Caco-2 (cell line): ENCODE measurements around the gene FAM180A. TPM values are rescaled to one million over a fixed set of nuclear protein-coding genes. Genes with fewer than 3 reads are reported as not detected.

ENCODE experiments used
- BruUV-seq: library from RNA; stranded (reverse); fragments of 400-500 nt; replicated peaks from 2 replicates; lab custom pipeline; 2021; lab: Mats Ljungman, UMichigan
- CTCF ChIA-PET: fragments of 300-600 bp; sonication (Branson Sonifier 250); formaldehyde crosslinking; loops from one replicate; lab custom pipeline; 2022; ENCODE audit warnings: antibody characterized with exemption; lab: Charles Lee
- POLR2A ChIA-PET: fragments of 300-600 bp; sonication (Branson Sonifier 250); formaldehyde crosslinking; loops from one replicate; lab custom pipeline; 2022; ENCODE audit warnings: antibody characterized with exemption; lab: Charles Lee
- DNase-seq, 2 experiments: peaks; one replicate each; pipeline versions ENCODE4 v3.0.0 to v3.0.0-alpha.2; 2020 to 2022
- H3K27me3 ChIP-seq: replicated peaks from 2 replicates; pipeline ENCODE4 v1.6.0; 2011; ENCODE audit warnings: low read length; ENCODE audit not compliant: control insufficient read depth, insufficient read depth
- H3K36me3 ChIP-seq: 2 replicates; pipeline ENCODE4 v1.5.1; 2011; ENCODE audit warnings: low read length; ENCODE audit not compliant: control insufficient read depth, insufficient read depth
- H3K4me1 ChIP-seq: fragments of 250-450 bp; sonication (Bioruptor Pico); 2 replicates; pipeline ENCODE4 v1.5.1; 2020; ENCODE audit warnings: mild to moderate bottlenecking
- H3K4me3 ChIP-seq: 2 replicates; pipeline ENCODE4 v1.5.1; 2011; ENCODE audit warnings: low read depth, mild to moderate bottlenecking, control low read depth, low read length
- H3K9me3 ChIP-seq: fragments of 250-450 bp; sonication (Bioruptor Pico); 2 replicates; pipeline ENCODE4 v1.5.1; 2020; ENCODE audit warnings: mild to moderate bottlenecking, moderate library complexity
- H3K27ac Mint-ChIP-seq: one replicate; pipeline ENCODE4 v1.8.0; 2022; ENCODE audit warnings: mixed read lengths; ENCODE audit not compliant: unreplicated experiment
- H3K27me3 Mint-ChIP-seq: one replicate; pipeline ENCODE4 v1.8.0; 2022; ENCODE audit warnings: mixed read lengths; ENCODE audit not compliant: insufficient read depth, unreplicated experiment
- H3K36me3 Mint-ChIP-seq: one replicate; pipeline ENCODE4 v1.8.0; 2022; ENCODE audit warnings: mild to moderate bottlenecking, mixed read lengths; ENCODE audit not compliant: insufficient read depth, unreplicated experiment
- H3K4me1 Mint-ChIP-seq: one replicate; pipeline ENCODE4 v1.8.0; 2022; ENCODE audit warnings: low read depth, mixed read lengths; ENCODE audit not compliant: unreplicated experiment
- H3K4me3 Mint-ChIP-seq: one replicate; pipeline ENCODE4 v1.8.0; 2022; ENCODE audit warnings: mild to moderate bottlenecking, moderate library complexity, mixed read lengths; ENCODE audit not compliant: unreplicated experiment
- H3K9me3 Mint-ChIP-seq: one replicate; pipeline ENCODE4 v1.8.0; 2022; ENCODE audit warnings: mixed read lengths; ENCODE audit not compliant: unreplicated experiment
- CTCF ChIP-seq, 2 experiments: fragments of 200-600 bp in 1 of 2; IDR thresholded peaks; 1 replicate in 1 of 2; 2 replicates in 1 of 2; pipeline versions ENCODE4 v1.5.1 to v1.8.0; 2011 to 2022; ENCODE audit warnings: antibody characterized with exemption in 1 of 2, control low read depth in 1 of 2, inconsistent platforms in 1 of 2, low read depth in 1 of 2, low read length in 1 of 2, mild to moderate bottlenecking in 1 of 2, moderate library complexity in 1 of 2; ENCODE audit not compliant: insufficient read depth in 1 of 2, severe bottlenecking in 1 of 2, unreplicated experiment in 1 of 2
- intact Hi-C: fragments of 100-400 bp; cut with micrococcal nuclease; formaldehyde crosslinking; loops from one replicate; pipeline ENCODE4 v1.10.0; 2022; ENCODE audit not compliant: unreplicated experiment
- total RNA-seq: library from RNA; stranded (reverse); gene quantifications from 2 replicates; pipeline ENCODE4 v1.2.3, GENCODE V29; 2022

FAM180A gene
- total RNA-seq, 1 experiment from 2014 or later = not detected

- no peaks in the 10 kb centered on the region for H3K9me3 ChIP-seq
- no peak overlapping the region for H3K27ac Mint-ChIP-seq
- H3K27me3 Mint-ChIP-seq = no peaks in the 10 kb centered on the region
- H3K4me3 Mint-ChIP-seq = no peak overlapping the region
- H3K4me3 ChIP-seq = no peak overlapping the region
- peaks cover 1% of the 10 kb centered on the region; the same call in 1 of the 2 replicates for H3K27me3 ChIP-seq
- no peaks in the 10 kb centered on the region for H3K36me3 Mint-ChIP-seq
- ChIA-PET POLR2A (no interaction called here), CTCF (interaction anchor here (0.6 kb wide), 1 partner anchor 185 kb away, joined by 5 read pairs; no protein-coding TSS in a partner anchor)
- no peaks in the 10 kb centered on the region for H3K4me1 ChIP-seq
- DNase-seq = no peak
- no TSS peak for BruUV-seq
- no peaks in the 10 kb centered on the region for H3K36me3 ChIP-seq
- H3K9me3 Mint-ChIP-seq = no peaks in the 10 kb centered on the region
- intact Hi-C loops = no loop called here
- H3K4me1 Mint-ChIP-seq = no peaks in the 10 kb centered on the region
- TF ChIP-seq CTCF (IDR thresholded peaks at IDR 0.05; ENCODE audit: insufficient read depth in 1 of 2, low read depth in 1 of 2, low read length in 1 of 2, severe bottlenecking in 1 of 2, unreplicated experiment in 1 of 2) = no peak
These were observed 27.3 kb downstream of the FAM180A start for GRCh38 chr7:135721198-135721820.

- no peak for TF ChIP-seq CTCF (IDR thresholded peaks at IDR 0.05; ENCODE audit: insufficient read depth in 1 of 2, low read depth in 1 of 2, low read length in 1 of 2, severe bottlenecking in 1 of 2, unreplicated experiment in 1 of 2)
- POLR2A ChIA-PET = no interaction called here
These were observed 28.9 kb downstream of the FAM180A start for GRCh38 chr7:135719688-135720087.

GRCh38 chr7:135718794-135719437 is 29.7 kb downstream of the FAM180A start:
- CTCF ChIA-PET = no interaction called here
- no peak overlapping the region for H3K4me3 ChIP-seq
- Mint-ChIP-seq H3K4me3 (no peak overlapping the region), H3K27ac (no peak overlapping the region), H3K9me3 (no peaks in the 10 kb centered on the region), H3K27me3 (no peaks in the 10 kb centered on the region), H3K36me3 (no peaks in the 10 kb centered on the region), H3K4me1 (no peaks in the 10 kb centered on the region)
- no peaks in the 10 kb centered on the region for H3K9me3 ChIP-seq
- intact Hi-C loops = no loop called here
- no TSS peak for BruUV-seq
- no peaks in the 10 kb centered on the region for H3K36me3 ChIP-seq
- H3K4me1 ChIP-seq = peaks cover 11% of the 10 kb centered on the region
- peaks cover 1% of the 10 kb centered on the region; the same call in 1 of the 2 replicates for H3K27me3 ChIP-seq
- DNase-seq = no peak
- POLR2A ChIA-PET = no interaction called here
- no peak for TF ChIP-seq CTCF (IDR thresholded peaks at IDR 0.05; ENCODE audit: insufficient read depth in 1 of 2, low read depth in 1 of 2, low read length in 1 of 2, severe bottlenecking in 1 of 2, unreplicated experiment in 1 of 2)

More at GRCh38 chr7:135719688-135720087, 28.9 kb downstream of the FAM180A start:
- no peaks in the 10 kb centered on the region for H3K36me3 ChIP-seq
- intact Hi-C loops = no loop called here
- peaks cover 1% of the 10 kb centered on the region; the same call in 1 of the 2 replicates for H3K27me3 ChIP-seq
- CTCF ChIA-PET = no interaction called here
- H3K27ac Mint-ChIP-seq = no peak overlapping the region
- H3K9me3 ChIP-seq = no peaks in the 10 kb centered on the region
- H3K9me3 Mint-ChIP-seq = no peaks in the 10 kb centered on the region
- H3K4me3 ChIP-seq = no peak overlapping the region
- H3K4me1 ChIP-seq = peaks cover 3% of the 10 kb centered on the region
- H3K27me3 Mint-ChIP-seq = no peaks in the 10 kb centered on the region
- no TSS peak for BruUV-seq
- no peaks in the 10 kb centered on the region for H3K36me3 Mint-ChIP-seq
- no peak for DNase-seq
- H3K4me3 Mint-ChIP-seq = no peak overlapping the region
- H3K4me1 Mint-ChIP-seq = no peaks in the 10 kb centered on the region
